NOMO-1 treated with dmso at 0.1 percent for 144 hours (cell line): Measurements from ENCODE around the gene MYO18B.

ENCODE experiments used
- DNase-seq: peaks from one replicate; lab custom pipeline; 2025; ENCODE audit not compliant: unreplicated experiment; lab: John Stamatoyannopoulos, UW

MYO18B gene

GRCh38 chr22:25845985-25846745, 104.2 kb downstream of the MYO18B start:
- DNase-seq = no peak

- no peak for DNase-seq
These were observed 105.5 kb downstream of the MYO18B start for GRCh38 chr22:25847451-25847850.

- no peak for DNase-seq
These were observed 107.0 kb downstream of the MYO18B start for GRCh38 chr22:25848954-25849353.

GRCh38 chr22:25849522-25849921, 107.5 kb downstream of the MYO18B start:
- no peak for DNase-seq

GRCh38 chr22:25852223-25852622, 110.2 kb downstream of the MYO18B start:
- no peak for DNase-seq

GRCh38 chr22:25853078-25853477, 111.1 kb downstream of the MYO18B start:
- DNase-seq = no peak

GRCh38 chr22:25853501-25854284, 111.7 kb downstream of the MYO18B start:
- DNase-seq = no peak

GRCh38 chr22:25869771-25870170, 127.8 kb downstream of the MYO18B start:
- no peak for DNase-seq

- DNase-seq = no peak
These were observed 132.3 kb downstream of the MYO18B start for GRCh38 chr22:25874327-25874726.

- DNase-seq = no peak
These were observed 133.5 kb downstream of the MYO18B start for GRCh38 chr22:25875461-25875860.

GRCh38 chr22:25876871-25877270, 134.9 kb downstream of the MYO18B start:
- no peak for DNase-seq

- DNase-seq = no peak
These were observed 136.9 kb downstream of the MYO18B start for GRCh38 chr22:25878933-25879332.

- DNase-seq = no peak
These were observed 138.5 kb downstream of the MYO18B start for GRCh38 chr22:25880524-25880923.

GRCh38 chr22:25881210-25881755, 139.3 kb downstream of the MYO18B start:
- no peak for DNase-seq

- no peak for DNase-seq
These were observed 140.4 kb downstream of the MYO18B start for GRCh38 chr22:25882360-25882759.

- DNase-seq = no peak
These were observed 141.6 kb downstream of the MYO18B start for GRCh38 chr22:25883482-25884033.

GRCh38 chr22:25884121-25884520, 142.1 kb downstream of the MYO18B start:
- no peak for DNase-seq

GRCh38 chr22:25888399-25889054, 146.5 kb downstream of the MYO18B start:
- DNase-seq = no peak

- DNase-seq = no peak
These were observed 148.7 kb downstream of the MYO18B start for GRCh38 chr22:25890651-25891050.

- DNase-seq = no peak
These were observed 150.7 kb downstream of the MYO18B start for GRCh38 chr22:25892678-25893077.

- no peak for DNase-seq
These were observed 153.7 kb downstream of the MYO18B start for GRCh38 chr22:25895678-25896077.
